Endodermal cell (in vitro differentiated cells): ENCODE results near the gene ATP6V1C2. TPM values are rescaled to one million over a fixed set of nuclear protein-coding genes. Genes with fewer than 3 reads are reported as not detected.

Source experiments
- DNase-seq: peaks from one replicate; pipeline ENCODE4 v3.0.0-alpha.2; 2017
- H3K27ac ChIP-seq: 2 replicates; pipeline ENCODE4 v1.5.1; 2013; ENCODE audit warnings: mild to moderate bottlenecking, low read depth, low read length, moderate library complexity
- H3K27me3 ChIP-seq: 2 replicates; pipeline ENCODE4 v1.6.1; 2013; ENCODE audit warnings: mild to moderate bottlenecking, low read length, moderate library complexity; ENCODE audit not compliant: insufficient read depth, control insufficient read depth, poor library complexity, severe bottlenecking
- H3K36me3 ChIP-seq: 2 replicates; pipeline ENCODE4 v1.7.0; 2013; ENCODE audit warnings: mild to moderate bottlenecking, low read length, moderate library complexity; ENCODE audit not compliant: control insufficient read depth, insufficient read depth
- H3K4me1 ChIP-seq: one replicate; pipeline ENCODE4 v1.7.0; 2013; ENCODE audit warnings: low read length; ENCODE audit not compliant: control insufficient read depth, insufficient read depth
- H3K4me3 ChIP-seq: 2 replicates; pipeline ENCODE4 v1.5.1; 2013; ENCODE audit warnings: mild to moderate bottlenecking, low read length, moderate library complexity
- H3K9ac ChIP-seq: 2 replicates; pipeline ENCODE4 v1.6.1; 2013; ENCODE audit warnings: mild to moderate bottlenecking, low read length, moderate library complexity; ENCODE audit not compliant: poor library complexity, severe bottlenecking; ENCODE audit errors: extremely low read depth
- H3K9me3 ChIP-seq: 2 replicates; pipeline ENCODE4 v1.6.1; 2013; ENCODE audit warnings: mild to moderate bottlenecking, low read length, moderate library complexity; ENCODE audit not compliant: control insufficient read depth
- H3K27ac Mint-ChIP-seq: 2 replicates; pipeline ENCODE4 v1.8.0; 2020; ENCODE audit warnings: mixed read lengths
- H3K27me3 Mint-ChIP-seq: 2 replicates; pipeline ENCODE4 v1.8.0; 2021; ENCODE audit warnings: mild to moderate bottlenecking, mixed read lengths; ENCODE audit not compliant: insufficient read depth
- H3K36me3 Mint-ChIP-seq: 2 replicates; pipeline ENCODE4 v1.8.0; 2020; ENCODE audit warnings: low read depth, mixed read lengths
- H3K4me1 Mint-ChIP-seq: 2 replicates; pipeline ENCODE4 v1.8.0; 2020; ENCODE audit warnings: mixed read lengths
- H3K4me3 Mint-ChIP-seq: 2 replicates; pipeline ENCODE4 v1.8.0; 2020; ENCODE audit warnings: mild to moderate bottlenecking, moderate library complexity, mixed read lengths
- H3K9me3 Mint-ChIP-seq: 2 replicates; pipeline ENCODE4 v1.8.0; 2020; ENCODE audit warnings: mild to moderate bottlenecking, mixed read lengths
- WGBS, 2 experiments: methylation state at CpG; one replicate each; pipeline versions ENCODE4 v1.1.5 to v1.1.7; 2013; ENCODE audit warnings: missing lambda C conversion rate in 2 of 2, mixed read lengths in 1 of 2; ENCODE audit not compliant: insufficient coverage in 1 of 2, insufficient read length in 1 of 2; 5-methylcytosine and 5-hydroxymethylcytosine counted together
- total RNA-seq, 2 donors: library from RNA; stranded (reverse); fragmentation: NEBNext Ultra II Directional in 1 of 2; extraction: Animal tissue kit (Norgen Biotek cat#: 25700) in 1 of 2; gene quantifications; 2 replicates in 1 of 2; 3 replicates in 1 of 2; pipeline ENCODE4 v1.2.1, GENCODE V29; 2021
- TF ChIP-seq, protein P1 (sequence below): fragments of 200-600 bp; sonication (generic); conservative IDR thresholded peaks from 2 replicates; pipeline ENCODE4 v1.5.0; 2021; ENCODE audit warnings: antibody characterized with exemption, mild to moderate bottlenecking

ATP6V1C2 gene
- total RNA-seq, 2 donors from 2014 or later, result 0.26 to 0.73 TPM

- Histone ChIP-seq H3K4me3 (no peak overlapping the region), H3K27ac (no peak overlapping the region), H3K9ac (no peak overlapping the region), H3K36me3 (peaks cover 92% of the 10 kb centered on the region), H3K4me1 (no peaks in the 10 kb centered on the region), H3K27me3 (no peaks in the 10 kb centered on the region), H3K9me3 (no peaks in the 10 kb centered on the region)
- TF ChIP-seq, protein P1, sequence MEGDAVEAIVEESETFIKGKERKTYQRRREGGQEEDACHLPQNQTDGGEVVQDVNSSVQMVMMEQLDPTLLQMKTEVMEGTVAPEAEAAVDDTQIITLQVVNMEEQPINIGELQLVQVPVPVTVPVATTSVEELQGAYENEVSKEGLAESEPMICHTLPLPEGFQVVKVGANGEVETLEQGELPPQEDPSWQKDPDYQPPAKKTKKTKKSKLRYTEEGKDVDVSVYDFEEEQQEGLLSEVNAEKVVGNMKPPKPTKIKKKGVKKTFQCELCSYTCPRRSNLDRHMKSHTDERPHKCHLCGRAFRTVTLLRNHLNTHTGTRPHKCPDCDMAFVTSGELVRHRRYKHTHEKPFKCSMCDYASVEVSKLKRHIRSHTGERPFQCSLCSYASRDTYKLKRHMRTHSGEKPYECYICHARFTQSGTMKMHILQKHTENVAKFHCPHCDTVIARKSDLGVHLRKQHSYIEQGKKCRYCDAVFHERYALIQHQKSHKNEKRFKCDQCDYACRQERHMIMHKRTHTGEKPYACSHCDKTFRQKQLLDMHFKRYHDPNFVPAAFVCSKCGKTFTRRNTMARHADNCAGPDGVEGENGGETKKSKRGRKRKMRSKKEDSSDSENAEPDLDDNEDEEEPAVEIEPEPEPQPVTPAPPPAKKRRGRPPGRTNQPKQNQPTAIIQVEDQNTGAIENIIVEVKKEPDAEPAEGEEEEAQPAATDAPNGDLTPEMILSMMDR, result no peak
- H3K4me3 Mint-ChIP-seq, result no peak overlapping the region
- no peaks in the 10 kb centered on the region for H3K4me1 Mint-ChIP-seq
- no peak for DNase-seq
- H3K27ac Mint-ChIP-seq, result no peak overlapping the region
- no peaks in the 10 kb centered on the region for H3K27me3 Mint-ChIP-seq
- no peaks in the 10 kb centered on the region for H3K9me3 Mint-ChIP-seq
- 93 to 96% methylated on average over 6 of the region's 6 CpGs for WGBS, 2 experiments
- peaks cover 94% of the 10 kb centered on the region for H3K36me3 Mint-ChIP-seq
These were observed 69.0 kb downstream of the ATP6V1C2 start for GRCh38 chr2:10790228-10790973.

- DNase-seq, result no peak
- no peak overlapping the region for H3K27ac ChIP-seq
These were observed 70.7 kb downstream of the ATP6V1C2 start for GRCh38 chr2:10792001-10792634.

DNA sequence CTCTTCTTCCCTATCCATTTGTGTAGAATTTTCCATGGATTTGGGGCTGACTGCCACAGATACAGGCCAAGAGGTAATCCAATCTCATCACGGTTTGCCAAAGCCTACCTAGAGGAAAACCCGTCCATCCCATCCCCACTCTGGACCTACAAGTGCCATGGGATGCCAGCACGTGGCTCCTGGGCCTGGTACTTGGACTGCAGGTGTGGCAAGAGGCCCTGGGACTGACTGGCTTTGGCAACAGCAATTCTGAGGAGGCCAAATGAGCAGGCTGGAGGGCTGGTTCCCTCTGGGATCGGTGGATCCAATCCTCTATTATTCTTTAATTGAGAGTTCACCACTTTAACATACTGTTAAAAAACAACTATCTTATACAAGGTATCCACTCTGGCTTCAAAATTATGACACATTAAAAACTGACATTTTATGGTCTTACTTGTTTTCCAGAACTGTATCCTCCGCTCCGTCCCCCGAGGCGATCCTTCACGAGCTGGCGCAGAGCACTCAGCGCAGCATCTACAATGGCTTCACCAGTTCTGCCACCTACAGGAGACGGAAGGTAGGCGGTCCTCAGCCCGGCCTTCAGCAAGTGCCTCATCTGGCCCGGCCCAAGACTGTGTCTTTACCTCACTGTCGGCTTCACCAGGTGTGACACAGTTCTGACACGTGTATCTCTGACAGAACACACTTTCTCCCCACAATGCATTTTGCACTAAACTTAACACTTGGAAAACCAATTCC lies 71.4 kb downstream of the ATP6V1C2 start:
- Histone ChIP-seq H3K36me3 (peaks cover 96% of the 10 kb centered on the region), H3K4me1 (no peaks in the 10 kb centered on the region), H3K9ac (no peak overlapping the region), H3K9me3 (no peaks in the 10 kb centered on the region), H3K27me3 (no peaks in the 10 kb centered on the region), H3K27ac (no peak overlapping the region), H3K4me3 (no peak overlapping the region)
- H3K4me3 Mint-ChIP-seq, result no peak overlapping the region
- DNase-seq, result peak; percentile 74
- no peaks in the 10 kb centered on the region for H3K4me1 Mint-ChIP-seq
- peaks cover 95% of the 10 kb centered on the region for H3K36me3 Mint-ChIP-seq
- TF ChIP-seq, protein P1, result peak; percentile 57
- 91 to 92% methylated on average over 13 to 17 of the region's 17 CpGs for WGBS, 2 experiments
- no peaks in the 10 kb centered on the region for H3K27me3 Mint-ChIP-seq
- H3K27ac Mint-ChIP-seq, result no peak overlapping the region
- H3K9me3 Mint-ChIP-seq, result no peaks in the 10 kb centered on the region

More at GRCh38 chr2:10792001-10792634, 70.7 kb downstream of the ATP6V1C2 start:
- Histone ChIP-seq H3K9me3 (no peaks in the 10 kb centered on the region), H3K4me3 (no peak overlapping the region), H3K27me3 (no peaks in the 10 kb centered on the region), H3K36me3 (peaks cover 96% of the 10 kb centered on the region), H3K4me1 (no peaks in the 10 kb centered on the region), H3K9ac (no peak overlapping the region)
- TF ChIP-seq, protein P1, result no peak
- Mint-ChIP-seq H3K4me1 (no peaks in the 10 kb centered on the region), H3K9me3 (no peaks in the 10 kb centered on the region), H3K27ac (peak overlapping the region; percentile 5), H3K36me3 (peaks cover 95% of the 10 kb centered on the region), H3K4me3 (no peak overlapping the region), H3K27me3 (no peaks in the 10 kb centered on the region)
- WGBS, 2 experiments, result 98 to 100% methylated on average over 1 to 2 of the region's 2 CpGs
